CD8-positive, alpha-beta memory T cell (primary cell): ENCODE results near the gene ESPN. TPM values are rescaled to one million over a fixed set of nuclear protein-coding genes. Genes with fewer than 3 reads are reported as not detected.

Experiments
- CTCF ChIA-PET: fragments of 350-600 bp; sonication (Branson Sonifier 250); formaldehyde crosslinking; loops from one replicate; lab custom pipeline; 2021; ENCODE audit warnings: antibody characterized with exemption; lab: Charles Lee
- POLR2A ChIA-PET: fragments of 350-600 bp; sonication (Branson Sonifier 250); formaldehyde crosslinking; loops from one replicate; lab custom pipeline; 2021; ENCODE audit warnings: antibody characterized with exemption; lab: Charles Lee
- DNase-seq, 5 donors: peaks; one replicate each; pipeline versions ENCODE4 v3.0.0 to v3.0.0-alpha.2; 2020 to 2022; ENCODE audit warnings: mixed read lengths in 1 of 5
- H3K27ac ChIP-seq: one replicate; pipeline ENCODE4 v1.7.0; 2013; ENCODE audit warnings: low read depth, mild to moderate bottlenecking, low read length, moderate library complexity
- H3K27me3 ChIP-seq: 2 replicates; pipeline ENCODE4 v1.7.0; 2013; ENCODE audit warnings: low read length, mild to moderate bottlenecking; ENCODE audit not compliant: insufficient read depth, poor library complexity, severe bottlenecking
- H3K36me3 ChIP-seq: 2 replicates; pipeline ENCODE4 v1.7.0; 2013; ENCODE audit warnings: mild to moderate bottlenecking, low read length, moderate library complexity; ENCODE audit not compliant: insufficient read depth
- H3K4me1 ChIP-seq: 2 replicates; pipeline ENCODE4 v1.7.0; 2013; ENCODE audit warnings: mild to moderate bottlenecking, low read length, moderate library complexity; ENCODE audit not compliant: insufficient read depth
- H3K4me3 ChIP-seq: 2 replicates; pipeline ENCODE4 v1.7.0; 2013; ENCODE audit warnings: mild to moderate bottlenecking, low read length
- H3K9me3 ChIP-seq: 2 replicates; pipeline ENCODE4 v1.7.0; 2013; ENCODE audit warnings: mild to moderate bottlenecking, low read length
- H3K27ac Mint-ChIP-seq, 8 donors: one replicate each; pipeline ENCODE4 v1.8.0; 2020 to 2021; ENCODE audit warnings: mixed read lengths in 8 of 8, mild to moderate bottlenecking in 6 of 8, inconsistent platforms in 3 of 8, moderate library complexity in 3 of 8
- H3K27me3 Mint-ChIP-seq, 2 donors: one replicate each; pipeline ENCODE4 v1.8.0; 2020 to 2021; ENCODE audit warnings: mixed read lengths in 2 of 2, mild to moderate bottlenecking in 1 of 2, moderate library complexity in 1 of 2
- H3K36me3 Mint-ChIP-seq, 3 donors: one replicate each; pipeline ENCODE4 v1.8.0; 2020 to 2021; ENCODE audit warnings: mixed read lengths in 3 of 3, inconsistent platforms in 1 of 3, mild to moderate bottlenecking in 1 of 3
- H3K4me1 Mint-ChIP-seq, 3 donors: one replicate each; pipeline ENCODE4 v1.8.0; 2020 to 2021; ENCODE audit warnings: mixed read lengths in 3 of 3, inconsistent platforms in 1 of 3, mild to moderate bottlenecking in 1 of 3
- H3K4me3 Mint-ChIP-seq, 7 donors: one replicate each; pipeline ENCODE4 v1.8.0; 2020 to 2021; ENCODE audit warnings: mixed read lengths in 7 of 7, mild to moderate bottlenecking in 6 of 7, moderate library complexity in 4 of 7, inconsistent platforms in 2 of 7
- H3K9me3 Mint-ChIP-seq, 5 donors: one replicate each; pipeline ENCODE4 v1.8.0; 2020 to 2022; ENCODE audit warnings: mixed read lengths in 5 of 5, mild to moderate bottlenecking in 3 of 5, moderate library complexity in 2 of 5, inconsistent platforms in 1 of 5
- polyA plus RNA-seq: library from polyadenylated mRNA; unstranded; fragments of 300-500 nt; fragmentation: Illumina TruSeq; gene quantifications from one replicate; pipeline ENCODE4 v1.2.3, GENCODE V29; 2021
- total RNA-seq, 2 experiments: library from RNA; stranded (reverse); gene quantifications; one replicate each; pipeline ENCODE4 v1.2.3, GENCODE V29; 2021

The ESPN gene
- total and polyA plus RNA-seq, 3 experiments from 2014 or later, result 0.28 to 0.60 (median 0.48) TPM

DNA sequence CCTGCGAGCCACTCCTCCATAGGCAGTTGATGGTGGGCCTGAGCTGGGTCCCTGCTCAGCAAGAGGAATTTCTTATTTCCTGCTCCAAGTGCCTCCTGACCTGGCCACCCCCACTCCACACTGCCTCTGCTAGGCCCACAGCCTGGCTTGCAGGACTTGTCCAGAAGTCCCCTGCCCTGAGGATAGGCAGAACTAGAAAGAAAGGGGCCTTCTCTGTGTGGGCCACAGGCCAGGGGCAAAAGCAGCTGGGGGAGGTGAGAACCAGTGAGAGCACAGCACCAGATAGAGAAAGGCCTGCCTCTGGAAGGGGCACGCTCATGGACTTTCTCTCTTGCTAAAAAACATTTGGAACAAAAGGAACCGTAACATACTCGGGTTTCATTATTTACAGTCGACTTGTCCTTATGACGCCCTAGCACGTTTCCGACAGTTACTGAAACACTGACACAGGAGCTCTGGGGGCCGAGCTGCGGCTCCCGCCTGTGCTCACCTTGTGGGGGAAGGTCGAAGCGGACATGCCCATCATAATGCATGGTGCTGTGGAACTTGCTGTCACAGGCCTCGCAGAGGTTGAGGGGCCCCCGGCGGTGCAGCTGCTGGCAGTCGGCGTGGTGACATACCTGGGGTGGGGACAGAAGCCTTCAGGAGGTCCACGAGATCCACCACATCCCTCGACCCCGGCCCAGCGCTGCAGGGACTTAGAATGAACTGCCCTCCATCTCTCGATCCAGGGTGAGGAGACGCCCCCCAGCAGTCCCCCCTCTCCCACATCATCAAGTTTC lies 52.7 kb downstream of the ESPN start:
- CTCF ChIA-PET, result interaction anchor here (1.2 to 3.5 kb wide), 8 partner anchors 9 to 170 kb away, joined by 3 to 27 read pairs (median 6); partner anchors contain the start of gene TNFRSF25
- Mint-ChIP-seq H3K4me1 (peaks cover 0 to 7% (median 0%) of the 10 kb centered on the region in 3 donors), H3K27me3 (peaks cover 2 to 3% of the 10 kb centered on the region in 2 donors), H3K27ac (no peak overlapping the region), H3K9me3 (peaks cover 0 to 3% (median 0%) of the 10 kb centered on the region in 5 donors), H3K36me3 (no peaks in the 10 kb centered on the region), H3K4me3 (peak overlapping the region in 1 of 7 donors; percentile 52)
- Histone ChIP-seq H3K4me1 (peaks cover 8% of the 10 kb centered on the region), H3K27me3 (no peaks in the 10 kb centered on the region), H3K36me3 (no peaks in the 10 kb centered on the region), H3K27ac (no peak overlapping the region), H3K4me3 (no peak overlapping the region), H3K9me3 (no peaks in the 10 kb centered on the region)
- no peak for DNase-seq
- POLR2A ChIA-PET, result no interaction called here

DNA sequence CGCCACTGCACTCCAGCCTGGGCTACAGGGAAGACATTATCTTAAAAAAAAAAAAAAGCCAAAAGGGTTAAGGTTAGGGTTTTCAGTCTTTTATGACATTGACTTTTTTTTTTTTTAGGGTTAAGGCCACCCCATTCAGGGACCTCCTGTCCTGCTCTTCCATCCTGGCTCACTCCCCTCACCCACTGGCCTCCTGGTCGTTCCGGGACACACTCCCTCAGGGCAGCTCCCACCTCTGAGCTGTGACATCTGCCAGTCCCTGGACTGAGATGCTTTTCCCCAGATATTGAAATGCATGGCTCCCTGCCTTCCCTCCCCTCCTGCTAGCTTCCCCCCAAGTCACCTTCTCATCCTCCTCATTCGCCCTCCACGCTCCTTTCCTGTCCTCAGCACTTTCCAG lies 57.2 kb downstream of the ESPN start:
- H3K27me3 ChIP-seq, result peaks cover 12% of the 10 kb centered on the region
- no peaks in the 10 kb centered on the region for H3K36me3 Mint-ChIP-seq
- no peaks in the 10 kb centered on the region for H3K9me3 ChIP-seq
- H3K4me3 Mint-ChIP-seq, result no peak overlapping the region
- no peaks in the 10 kb centered on the region for H3K36me3 ChIP-seq
- peaks cover 12 to 16% of the 10 kb centered on the region in 2 donors for H3K27me3 Mint-ChIP-seq
- peaks cover 12% of the 10 kb centered on the region for H3K4me1 ChIP-seq
- peaks cover 4 to 11% (median 6%) of the 10 kb centered on the region in 3 donors for H3K4me1 Mint-ChIP-seq
- no peak overlapping the region for H3K27ac ChIP-seq
- ChIA-PET POLR2A (no interaction called here), CTCF (interaction anchor here (1.3 to 2.4 kb wide), 3 partner anchors 9 to 44 kb away, joined by 3 to 6 read pairs (median 5); no protein-coding TSS in a partner anchor)
- no peak for DNase-seq
- H3K27ac Mint-ChIP-seq, result no peak overlapping the region
- H3K9me3 Mint-ChIP-seq, result peaks cover 0 to 3% (median 0%) of the 10 kb centered on the region in 5 donors
- H3K4me3 ChIP-seq, result no peak overlapping the region

DNA sequence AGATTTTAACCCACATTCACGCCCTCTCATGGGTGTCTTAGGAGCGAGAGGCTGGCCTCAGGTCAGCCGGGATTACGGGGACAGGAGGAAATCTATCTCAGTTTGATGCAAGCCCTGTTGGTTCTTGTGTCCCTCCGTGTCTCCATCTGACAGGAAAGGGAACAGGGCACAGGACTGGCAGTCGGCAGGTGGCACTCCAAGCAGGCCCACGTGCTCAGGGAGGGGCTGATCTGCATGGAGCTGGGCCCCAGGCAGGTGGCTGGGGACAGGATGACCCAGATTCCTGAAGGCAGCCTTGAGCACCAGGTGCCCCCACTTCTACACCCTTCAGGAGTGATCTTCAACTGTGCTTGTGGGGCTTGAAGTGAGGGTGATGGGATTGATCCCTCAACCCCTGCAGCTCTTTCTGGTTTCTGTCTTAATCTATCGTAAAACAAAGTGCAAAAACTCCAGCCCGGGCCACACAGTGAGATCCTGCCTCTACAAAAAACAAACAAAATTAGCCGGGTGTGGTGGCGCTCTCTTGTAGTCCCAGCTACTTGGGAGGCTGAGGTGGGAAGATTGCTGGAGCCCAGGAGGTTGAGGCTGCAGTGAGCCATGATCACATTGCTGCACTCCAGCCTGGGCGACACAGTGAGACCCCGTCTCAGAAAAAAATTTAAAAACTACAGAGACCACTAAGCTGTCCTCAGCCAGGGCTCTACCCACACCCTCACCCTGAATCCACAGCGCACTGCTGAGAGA lies 58.6 kb downstream of the ESPN start:
- ChIA-PET CTCF (no interaction called here), POLR2A (no interaction called here)
- Mint-ChIP-seq H3K27ac (peak overlapping the region in 1 of 8 donors; percentile 38), H3K9me3 (peaks cover 0 to 3% (median 0%) of the 10 kb centered on the region in 5 donors), H3K27me3 (peaks cover 12 to 25% of the 10 kb centered on the region in 2 donors), H3K4me1 (peaks cover 4 to 11% (median 7%) of the 10 kb centered on the region in 3 donors), H3K36me3 (peaks cover 0 to 2% (median 0%) of the 10 kb centered on the region in 3 donors), H3K4me3 (no peak overlapping the region)
- Histone ChIP-seq H3K27me3 (peaks cover 13% of the 10 kb centered on the region), H3K4me3 (no peak overlapping the region), H3K36me3 (no peaks in the 10 kb centered on the region), H3K27ac (no peak overlapping the region), H3K4me1 (peaks cover 12% of the 10 kb centered on the region), H3K9me3 (no peaks in the 10 kb centered on the region)
- no peak for DNase-seq

DNA sequence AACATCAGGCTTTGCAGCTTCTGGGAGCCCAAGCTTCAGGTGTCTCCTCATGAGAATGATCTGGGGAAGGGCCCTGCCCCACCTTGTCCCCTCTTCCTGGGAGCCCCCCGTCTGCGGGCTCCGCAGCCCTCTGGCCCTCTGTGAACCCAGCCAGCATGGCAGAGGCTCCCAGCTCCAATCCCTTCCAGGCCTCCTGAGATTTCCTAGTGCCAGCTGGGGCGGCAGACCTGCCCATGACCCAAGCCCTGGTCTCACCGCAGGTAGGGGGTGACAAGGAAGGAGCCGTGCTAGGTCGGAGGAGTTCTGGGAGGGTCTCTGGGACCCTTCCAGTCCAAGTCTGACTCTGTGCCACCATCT lies 59.2 kb downstream of the ESPN start:
- ChIA-PET POLR2A (no interaction called here), CTCF (interaction anchor here (1.2 to 1.4 kb wide), 2 partner anchors 9 to 162 kb away, joined by 3 to 5 read pairs; no protein-coding TSS in a partner anchor)
- no peak for DNase-seq
- peaks cover 12% of the 10 kb centered on the region for H3K4me1 ChIP-seq
- H3K4me3 Mint-ChIP-seq, result no peak overlapping the region
- peaks cover 13 to 25% of the 10 kb centered on the region in 2 donors for H3K27me3 Mint-ChIP-seq
- H3K36me3 ChIP-seq, result no peaks in the 10 kb centered on the region
- peaks cover 0 to 3% (median 0%) of the 10 kb centered on the region in 5 donors for H3K9me3 Mint-ChIP-seq
- H3K9me3 ChIP-seq, result no peaks in the 10 kb centered on the region
- H3K27me3 ChIP-seq, result peaks cover 13% of the 10 kb centered on the region
- H3K27ac ChIP-seq, result no peak overlapping the region
- H3K4me3 ChIP-seq, result no peak overlapping the region
- peaks cover 4 to 11% (median 7%) of the 10 kb centered on the region in 3 donors for H3K4me1 Mint-ChIP-seq
- peaks cover 0 to 2% (median 0%) of the 10 kb centered on the region in 3 donors for H3K36me3 Mint-ChIP-seq
- peak overlapping the region in 1 of 8 donors; percentile 38 for H3K27ac Mint-ChIP-seq

DNA sequence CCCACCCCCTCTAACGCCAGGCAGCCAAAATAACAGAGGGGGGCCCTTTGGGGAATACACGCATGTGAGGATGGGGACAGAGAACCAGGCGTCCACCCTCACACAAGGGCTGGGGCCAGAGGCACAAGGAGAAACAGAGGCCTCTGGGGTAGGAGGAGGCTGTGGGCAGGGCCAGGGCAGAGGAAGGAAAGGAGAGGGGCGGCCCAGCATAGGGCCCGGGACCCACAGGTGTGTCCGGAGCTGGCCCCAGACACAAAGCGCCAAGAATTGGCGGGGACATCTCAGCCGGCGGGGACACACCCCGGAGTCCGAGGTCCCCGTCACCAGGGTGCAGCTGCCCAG lies 60.2 kb downstream of the ESPN start:
- ChIA-PET POLR2A (no interaction called here), CTCF (interaction anchor here (0.8 to 1.4 kb wide), 3 partner anchors 8 to 161 kb away, joined by 3 to 5 read pairs (median 3); no protein-coding TSS in a partner anchor)
- Mint-ChIP-seq H3K4me1 (peaks cover 4 to 11% (median 7%) of the 10 kb centered on the region in 3 donors), H3K27me3 (peaks cover 13 to 25% of the 10 kb centered on the region in 2 donors), H3K9me3 (peaks cover 0 to 3% (median 0%) of the 10 kb centered on the region in 5 donors), H3K36me3 (peaks cover 0 to 2% (median 0%) of the 10 kb centered on the region in 3 donors), H3K4me3 (no peak overlapping the region), H3K27ac (no peak overlapping the region)
- no peaks in the 10 kb centered on the region for H3K36me3 ChIP-seq
- H3K4me3 ChIP-seq, result no peak overlapping the region
- H3K9me3 ChIP-seq, result no peaks in the 10 kb centered on the region
- peaks cover 13% of the 10 kb centered on the region for H3K27me3 ChIP-seq
- H3K4me1 ChIP-seq, result peaks cover 12% of the 10 kb centered on the region
- DNase-seq, result no peak
- H3K27ac ChIP-seq, result no peak overlapping the region

DNA sequence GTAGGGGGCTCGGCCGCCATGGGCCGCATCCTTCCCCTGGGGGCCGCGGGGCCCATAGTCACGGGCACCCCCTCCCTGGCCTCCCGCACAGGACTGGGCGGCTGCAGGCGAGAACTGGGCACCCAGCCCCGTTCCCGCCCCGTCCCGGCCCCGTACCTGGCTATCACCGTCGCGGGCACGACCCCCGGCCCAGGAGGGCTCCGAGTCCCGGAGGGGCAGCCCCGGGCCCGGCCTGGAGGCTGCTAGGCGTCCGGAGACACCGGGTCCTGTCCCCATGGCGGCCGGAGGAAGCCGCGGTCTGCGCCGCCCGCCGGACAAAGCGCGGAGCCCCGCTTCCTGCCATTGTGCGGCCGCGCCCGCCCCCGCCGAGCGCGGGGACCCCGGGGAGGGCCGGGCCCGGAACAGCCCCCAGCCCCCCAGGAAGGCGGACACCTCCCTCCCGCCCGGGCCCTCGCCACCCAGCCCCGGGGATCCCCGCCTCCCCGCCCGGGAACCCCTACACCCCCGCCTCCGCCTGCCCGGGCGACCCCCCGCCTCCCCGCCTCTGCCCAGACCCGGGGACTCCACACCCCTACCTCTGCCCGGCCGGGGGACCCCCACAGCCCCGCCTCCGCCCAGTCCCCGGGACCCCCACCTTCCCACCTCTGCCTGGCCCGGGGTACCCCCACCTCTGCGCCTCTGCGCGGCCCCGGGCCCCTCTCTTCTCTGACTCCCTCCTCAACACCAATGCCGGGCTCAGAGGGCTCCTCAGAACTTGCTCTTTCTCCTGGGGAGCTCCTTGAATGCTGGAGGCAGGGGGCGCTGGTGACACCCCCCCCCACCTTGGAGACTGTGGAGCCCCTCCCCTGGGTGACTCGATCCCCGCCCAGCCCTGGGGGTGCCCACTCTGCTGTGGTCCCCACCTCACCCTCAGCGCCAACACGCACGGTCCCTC lies 60.9 kb downstream of the ESPN start:
- peaks cover 16% of the 10 kb centered on the region for H3K27me3 ChIP-seq
- H3K9me3 ChIP-seq, result no peaks in the 10 kb centered on the region
- no peak overlapping the region for H3K4me3 ChIP-seq
- no peak overlapping the region for H3K27ac ChIP-seq
- peaks cover 13 to 25% of the 10 kb centered on the region in 2 donors for H3K27me3 Mint-ChIP-seq
- peaks cover 4 to 11% (median 7%) of the 10 kb centered on the region in 3 donors for H3K4me1 Mint-ChIP-seq
- ChIA-PET POLR2A (interaction anchor here (0.7 to 1.3 kb wide), 2 partner anchors 39 to 160 kb away, joined by 3 read pairs; no protein-coding TSS in a partner anchor), CTCF (interaction anchor here (0.5 to 7.2 kb wide), 24 partner anchors 8 to 1423 kb away, joined by 3 to 79 read pairs (median 3); partner anchors contain the start of genes NOL9, TAS1R1 and TNFRSF25)
- no peaks in the 10 kb centered on the region for H3K36me3 ChIP-seq
- peaks cover 0 to 2% (median 0%) of the 10 kb centered on the region in 3 donors for H3K36me3 Mint-ChIP-seq
- no peak overlapping the region for H3K4me3 Mint-ChIP-seq
- H3K9me3 Mint-ChIP-seq, result peaks cover 0 to 3% (median 0%) of the 10 kb centered on the region in 5 donors
- H3K4me1 ChIP-seq, result peaks cover 12% of the 10 kb centered on the region
- DNase-seq, result no peak
- H3K27ac Mint-ChIP-seq, result no peak overlapping the region
